Astrocyte of the cerebellum (primary cell): ENCODE measurements around the gene TBC1D5.

Experiments
- DNase-seq: peaks from one replicate; pipeline ENCODE4 v3.0.0-alpha.2; 2011; ENCODE audit warnings: low read depth
- H3K4me3 ChIP-seq: 2 replicates; pipeline ENCODE4 v1.5.1; 2011; ENCODE audit warnings: mild to moderate bottlenecking, low read depth, low read length, moderate library complexity
- in situ Hi-C: cut with HindIII; loops from 2 replicates; pipeline ENCODE4 v1.10.0; 2017; ENCODE audit warnings: low sequenced_read_pairs
- TF ChIP-seq, protein P1 (sequence below): IDR thresholded peaks from 2 replicates; pipeline ENCODE4 v1.5.1; 2012; ENCODE audit warnings: low read length, low read depth, moderate library complexity, mild to moderate bottlenecking; ENCODE audit errors: missing control alignments

Gene TBC1D5

DNA sequence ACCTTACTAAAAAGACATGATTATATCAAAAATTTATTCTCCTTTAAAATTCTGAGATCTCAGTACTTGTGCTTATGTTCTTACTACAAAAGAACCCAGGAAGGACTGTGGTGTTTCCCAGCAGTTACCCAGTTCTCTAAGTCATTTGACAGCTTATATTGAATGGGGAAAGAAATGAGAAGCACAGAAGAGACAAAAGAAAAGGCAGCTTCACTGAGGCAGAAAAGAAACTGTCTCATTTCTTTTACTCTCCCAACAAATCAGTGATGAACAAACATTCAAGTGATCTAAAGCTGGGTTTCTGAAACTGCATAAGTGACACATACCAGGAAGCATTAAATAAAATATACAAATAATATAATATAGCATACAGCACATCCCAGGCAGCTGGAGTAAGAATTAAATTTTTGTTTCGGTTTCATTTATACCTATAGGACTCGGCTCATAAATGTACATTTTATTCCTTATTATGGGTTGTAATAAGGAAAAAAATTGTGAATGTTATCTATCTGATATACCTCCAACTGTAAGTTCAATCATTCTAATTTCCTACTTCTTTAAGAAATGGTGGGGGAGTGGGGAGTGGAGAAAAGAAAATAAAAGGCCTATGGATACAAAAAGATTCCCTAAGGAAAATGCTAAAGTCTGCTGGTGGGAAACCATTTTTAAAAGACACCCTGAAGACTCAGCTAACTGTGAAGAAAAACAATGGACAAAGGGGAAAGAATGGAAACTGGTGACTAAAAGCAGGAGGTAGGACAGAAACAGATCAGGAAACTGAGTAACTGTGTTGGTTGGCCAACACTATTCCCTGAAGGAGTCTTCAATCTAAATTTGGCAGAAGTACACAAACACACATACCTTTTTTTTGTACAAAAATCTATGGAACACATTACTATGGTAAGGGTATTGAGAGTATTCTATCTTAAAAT, 156.8 kb downstream of the TBC1D5 start:
- in situ Hi-C loops, result no loop called here
- TF ChIP-seq, protein P1, sequence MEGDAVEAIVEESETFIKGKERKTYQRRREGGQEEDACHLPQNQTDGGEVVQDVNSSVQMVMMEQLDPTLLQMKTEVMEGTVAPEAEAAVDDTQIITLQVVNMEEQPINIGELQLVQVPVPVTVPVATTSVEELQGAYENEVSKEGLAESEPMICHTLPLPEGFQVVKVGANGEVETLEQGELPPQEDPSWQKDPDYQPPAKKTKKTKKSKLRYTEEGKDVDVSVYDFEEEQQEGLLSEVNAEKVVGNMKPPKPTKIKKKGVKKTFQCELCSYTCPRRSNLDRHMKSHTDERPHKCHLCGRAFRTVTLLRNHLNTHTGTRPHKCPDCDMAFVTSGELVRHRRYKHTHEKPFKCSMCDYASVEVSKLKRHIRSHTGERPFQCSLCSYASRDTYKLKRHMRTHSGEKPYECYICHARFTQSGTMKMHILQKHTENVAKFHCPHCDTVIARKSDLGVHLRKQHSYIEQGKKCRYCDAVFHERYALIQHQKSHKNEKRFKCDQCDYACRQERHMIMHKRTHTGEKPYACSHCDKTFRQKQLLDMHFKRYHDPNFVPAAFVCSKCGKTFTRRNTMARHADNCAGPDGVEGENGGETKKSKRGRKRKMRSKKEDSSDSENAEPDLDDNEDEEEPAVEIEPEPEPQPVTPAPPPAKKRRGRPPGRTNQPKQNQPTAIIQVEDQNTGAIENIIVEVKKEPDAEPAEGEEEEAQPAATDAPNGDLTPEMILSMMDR, result no peak
- DNase-seq, result no peak
- no peak overlapping the region for H3K4me3 ChIP-seq

DNA sequence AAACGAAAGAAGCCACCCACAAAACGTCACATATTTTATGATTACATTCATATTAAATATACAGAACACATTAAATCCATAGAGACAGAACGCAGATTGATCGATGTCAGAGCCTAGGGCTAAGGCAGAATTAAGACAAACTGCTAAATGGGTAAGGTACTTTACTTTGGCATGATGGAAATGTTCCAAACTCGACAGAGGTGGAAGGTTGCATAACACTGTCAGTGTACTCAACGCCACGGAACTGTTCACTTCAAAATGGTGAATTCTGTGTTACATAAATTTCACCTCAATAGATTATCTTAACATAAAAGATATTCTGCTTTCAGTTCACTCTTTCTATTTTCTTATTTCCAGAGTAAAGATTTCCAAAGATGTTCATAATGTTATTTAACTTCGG, 158.4 kb downstream of the TBC1D5 start:
- no peak overlapping the region for H3K4me3 ChIP-seq
- in situ Hi-C loops, result no loop called here
- DNase-seq, result no peak
- TF ChIP-seq, protein P1, result no peak

DNA sequence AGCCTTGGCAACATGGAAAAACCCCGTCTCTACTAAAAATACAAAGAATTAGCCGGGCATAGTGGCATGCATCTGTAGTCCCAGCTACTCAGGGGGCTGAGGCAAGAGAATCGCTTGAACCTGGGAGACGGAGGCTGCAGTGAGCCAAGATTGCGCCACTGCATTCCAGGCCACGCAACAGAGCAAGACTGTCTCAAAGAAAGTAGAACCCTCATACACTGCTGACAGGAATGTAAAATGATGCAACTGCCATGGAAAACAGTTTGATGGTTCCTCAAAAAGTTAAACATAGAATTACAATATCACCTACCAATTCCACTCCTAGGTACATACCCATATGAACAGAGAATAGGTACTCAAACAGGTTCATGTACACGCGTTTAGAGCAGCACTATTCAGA, 158.9 kb downstream of the TBC1D5 start:
- no peak for DNase-seq
- TF ChIP-seq, protein P1, result no peak
- in situ Hi-C loops, result no loop called here
- no peak overlapping the region for H3K4me3 ChIP-seq

DNA sequence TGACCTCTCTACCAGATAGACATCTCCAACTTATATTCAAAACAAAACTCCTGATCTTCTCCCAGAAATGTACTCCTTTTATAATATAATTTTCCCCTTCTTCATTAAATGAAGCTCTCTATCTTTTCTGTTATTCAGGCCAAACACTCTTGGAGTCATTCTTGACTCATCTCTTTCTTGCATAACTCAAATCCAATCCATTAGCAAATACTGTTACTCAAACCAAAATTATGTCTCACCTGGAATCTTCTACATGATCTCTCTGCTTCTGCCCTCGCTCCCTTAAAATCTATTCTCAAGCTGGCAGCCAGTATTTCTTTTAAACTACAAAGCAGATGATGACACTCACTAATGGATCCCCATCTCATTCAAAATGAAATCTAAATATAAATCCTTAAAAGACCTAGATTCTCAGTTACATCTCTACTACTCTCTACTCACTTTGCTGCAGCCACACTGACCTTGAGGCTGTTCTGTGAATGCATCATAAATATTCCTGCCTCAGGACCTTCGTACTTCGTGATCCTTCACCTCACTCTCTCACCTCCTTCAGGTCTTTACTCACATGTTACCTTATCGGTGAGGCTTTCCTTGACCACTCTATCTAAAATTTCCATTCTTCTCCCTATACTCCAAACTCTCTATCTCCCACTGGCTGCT, 160.9 kb downstream of the TBC1D5 start:
- in situ Hi-C loops, result no loop called here
- TF ChIP-seq, protein P1, result no peak
- no peak for DNase-seq
- H3K4me3 ChIP-seq, result no peak overlapping the region

DNA sequence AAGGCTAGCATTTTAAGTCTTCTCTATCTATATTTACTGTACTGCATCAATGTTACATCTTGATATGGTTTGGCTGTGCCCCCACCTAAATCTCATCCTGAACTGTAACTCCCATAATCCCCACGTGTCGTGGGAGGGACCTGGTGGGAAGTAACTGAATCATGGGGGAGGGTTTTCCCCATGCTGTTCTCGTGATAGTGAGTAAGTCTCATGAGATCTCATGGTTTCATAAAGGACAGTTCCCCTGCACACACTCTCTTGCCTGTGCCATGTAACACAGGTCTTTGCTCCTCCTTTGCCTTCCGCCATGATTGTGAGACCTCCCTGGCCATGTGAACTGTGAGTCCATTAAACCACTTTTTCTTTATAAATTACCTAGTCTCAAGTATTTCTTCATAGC, 161.5 kb downstream of the TBC1D5 start:
- TF ChIP-seq, protein P1, result no peak
- no peak overlapping the region for H3K4me3 ChIP-seq
- DNase-seq, result no peak
- in situ Hi-C loops, result no loop called here

DNA sequence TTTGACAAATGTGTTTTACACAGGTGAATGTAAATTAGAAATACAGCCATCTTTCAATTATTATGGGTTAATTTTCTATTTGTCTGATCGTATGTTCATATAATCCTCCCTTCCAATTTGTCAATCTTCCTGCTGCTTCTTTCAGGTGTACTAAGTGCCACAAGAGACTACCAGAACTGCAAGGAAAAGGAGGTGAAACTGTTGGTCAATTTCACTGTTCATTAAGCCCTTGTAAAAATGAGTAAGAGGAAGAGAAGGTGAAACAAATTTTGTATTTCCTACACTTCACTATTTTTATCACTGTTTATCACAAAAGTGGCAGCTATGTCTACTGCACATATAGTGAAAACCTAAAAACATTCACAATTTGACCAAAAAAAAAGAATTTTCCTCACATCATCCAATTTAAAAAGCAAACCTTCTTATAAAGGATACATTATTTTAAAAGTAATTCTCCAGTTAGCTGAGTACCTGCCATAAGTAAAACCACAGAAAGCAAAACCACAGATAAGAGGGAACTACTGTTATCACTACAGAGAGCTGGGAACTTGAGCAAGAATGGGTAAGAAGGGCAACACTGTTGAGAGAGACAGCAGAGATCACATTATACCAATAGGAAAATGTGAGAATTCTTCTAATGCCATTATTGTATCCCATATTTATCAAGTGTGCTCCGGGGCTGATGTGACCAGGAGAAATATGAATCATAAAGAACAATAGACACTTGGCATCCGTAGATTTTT, 163.0 kb downstream of the TBC1D5 start:
- in situ Hi-C loops, result no loop called here

More for the DNA sequence above, 163.0 kb downstream of the TBC1D5 start:
- TF ChIP-seq, protein P1, result no peak
- no peak for DNase-seq
- no peak overlapping the region for H3K4me3 ChIP-seq
